Nephron progenitor cell (in vitro differentiated cells): ENCODE results near the gene PAGE2.
A peak's percentile ranks its signal among the peaks of the same experiment; 100 is the strongest.

ENCODE experiments used
- DNase-seq: peaks from one replicate; pipeline ENCODE4 v3.0.0; 2021
- H3K27ac Mint-ChIP-seq: 2 replicates; pipeline ENCODE4 v1.8.0; 2021; ENCODE audit warnings: mild to moderate bottlenecking, moderate library complexity, mixed read lengths
- H3K27me3 Mint-ChIP-seq: 2 replicates; pipeline ENCODE4 v1.8.0; 2021; ENCODE audit warnings: mild to moderate bottlenecking, low read depth, mixed read lengths; ENCODE audit not compliant: poor library complexity
- H3K36me3 Mint-ChIP-seq: 2 replicates; pipeline ENCODE4 v1.8.0; 2021; ENCODE audit warnings: low read depth, mixed read lengths
- H3K4me1 Mint-ChIP-seq: 2 replicates; pipeline ENCODE4 v1.8.0; 2021; ENCODE audit warnings: mixed read lengths
- H3K4me3 Mint-ChIP-seq: 2 replicates; pipeline ENCODE4 v1.8.0; 2021; ENCODE audit warnings: mild to moderate bottlenecking, moderate library complexity, mixed read lengths
- H3K9me3 Mint-ChIP-seq: 2 replicates; pipeline ENCODE4 v1.8.0; 2021; ENCODE audit warnings: mild to moderate bottlenecking, moderate library complexity, mixed read lengths
- CTCF ChIP-seq: fragments of 200-600 bp; sonication (generic); IDR thresholded peaks from 2 replicates; pipeline ENCODE4 v1.5.0; 2021; ENCODE audit warnings: antibody characterized with exemption

PAGE2 gene

GRCh38 chrX:55119712-55120111 is 30.9 kb downstream of the PAGE2 start:
- TF ChIP-seq CTCF, result no peak
- no peak overlapping the region for H3K4me3 Mint-ChIP-seq
- peaks cover 16% of the 10 kb centered on the region for H3K9me3 Mint-ChIP-seq
- peaks cover 18% of the 10 kb centered on the region for H3K27me3 Mint-ChIP-seq
- DNase-seq, result no peak
- no peak overlapping the region for H3K27ac Mint-ChIP-seq
- peaks cover 16% of the 10 kb centered on the region for H3K4me1 Mint-ChIP-seq
- no peaks in the 10 kb centered on the region for H3K36me3 Mint-ChIP-seq

GRCh38 chrX:55120761-55121358 is 32.0 kb downstream of the PAGE2 start:
- no peak for TF ChIP-seq CTCF
- no peak for DNase-seq
- Mint-ChIP-seq H3K27me3 (peaks cover 18% of the 10 kb centered on the region), H3K36me3 (no peaks in the 10 kb centered on the region), H3K4me3 (peak overlapping the region; percentile 16), H3K27ac (peak overlapping the region; percentile 85), H3K9me3 (peaks cover 16% of the 10 kb centered on the region), H3K4me1 (peaks cover 16% of the 10 kb centered on the region)

- Mint-ChIP-seq H3K4me1 (peaks cover 16% of the 10 kb centered on the region), H3K36me3 (no peaks in the 10 kb centered on the region), H3K27me3 (peaks cover 26% of the 10 kb centered on the region), H3K9me3 (peaks cover 20% of the 10 kb centered on the region), H3K27ac (no peak overlapping the region), H3K4me3 (no peak overlapping the region)
- no peak for TF ChIP-seq CTCF
- no peak for DNase-seq
These were observed 35.1 kb downstream of the PAGE2 start for GRCh38 chrX:55123900-55124299.

- Mint-ChIP-seq H3K4me1 (no peaks in the 10 kb centered on the region), H3K36me3 (no peaks in the 10 kb centered on the region), H3K9me3 (peaks cover 23% of the 10 kb centered on the region), H3K27ac (no peak overlapping the region), H3K27me3 (peaks cover 42% of the 10 kb centered on the region), H3K4me3 (no peak overlapping the region)
- TF ChIP-seq CTCF, result no peak
- DNase-seq, result no peak
These were observed 38.9 kb downstream of the PAGE2 start for GRCh38 chrX:55127692-55128091.

- Mint-ChIP-seq H3K4me1 (no peaks in the 10 kb centered on the region), H3K9me3 (peaks cover 33% of the 10 kb centered on the region)
- DNase-seq, result no peak
These were observed 40.5 kb downstream of the PAGE2 start for GRCh38 chrX:55129361-55129760.

More at GRCh38 chrX:55129361-55129760, 40.5 kb downstream of the PAGE2 start:
- H3K27ac Mint-ChIP-seq, result no peak overlapping the region
- no peaks in the 10 kb centered on the region for H3K36me3 Mint-ChIP-seq
- no peak for TF ChIP-seq CTCF
- no peak overlapping the region for H3K4me3 Mint-ChIP-seq
- H3K27me3 Mint-ChIP-seq, result peaks cover 28% of the 10 kb centered on the region
